GM12874 (cell line): ENCODE measurements around the gene TPM3.

ENCODE experiments used
- TF ChIP-seq, protein P1 (sequence below): IDR thresholded peaks from 2 replicates; pipeline ENCODE4 v1.5.1; 2011; ENCODE audit warnings: low read depth, mild to moderate bottlenecking, control low read depth, low read length, moderate library complexity; ENCODE audit not compliant: insufficient read depth

Gene TPM3

DNA sequence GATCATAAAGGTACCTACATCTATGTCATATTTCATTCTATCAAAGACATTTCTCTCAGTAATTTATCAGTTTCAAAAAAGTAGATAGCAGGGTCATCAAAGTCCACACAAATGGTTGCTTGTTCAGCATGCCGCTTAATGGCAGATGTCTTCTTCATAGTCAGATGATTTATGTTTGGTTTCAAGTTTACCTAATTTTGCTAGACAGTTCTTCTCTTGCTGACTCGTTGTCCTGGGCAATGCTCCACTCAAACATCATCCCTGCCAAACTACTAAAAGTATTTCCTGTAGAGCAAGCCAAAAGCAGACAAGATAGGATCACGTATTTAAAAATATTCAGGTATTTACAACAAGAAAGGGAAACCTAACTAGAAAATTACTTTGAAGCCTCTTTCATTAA lies 50.7 kb downstream of the TPM3 start:
- TF ChIP-seq, protein P1, sequence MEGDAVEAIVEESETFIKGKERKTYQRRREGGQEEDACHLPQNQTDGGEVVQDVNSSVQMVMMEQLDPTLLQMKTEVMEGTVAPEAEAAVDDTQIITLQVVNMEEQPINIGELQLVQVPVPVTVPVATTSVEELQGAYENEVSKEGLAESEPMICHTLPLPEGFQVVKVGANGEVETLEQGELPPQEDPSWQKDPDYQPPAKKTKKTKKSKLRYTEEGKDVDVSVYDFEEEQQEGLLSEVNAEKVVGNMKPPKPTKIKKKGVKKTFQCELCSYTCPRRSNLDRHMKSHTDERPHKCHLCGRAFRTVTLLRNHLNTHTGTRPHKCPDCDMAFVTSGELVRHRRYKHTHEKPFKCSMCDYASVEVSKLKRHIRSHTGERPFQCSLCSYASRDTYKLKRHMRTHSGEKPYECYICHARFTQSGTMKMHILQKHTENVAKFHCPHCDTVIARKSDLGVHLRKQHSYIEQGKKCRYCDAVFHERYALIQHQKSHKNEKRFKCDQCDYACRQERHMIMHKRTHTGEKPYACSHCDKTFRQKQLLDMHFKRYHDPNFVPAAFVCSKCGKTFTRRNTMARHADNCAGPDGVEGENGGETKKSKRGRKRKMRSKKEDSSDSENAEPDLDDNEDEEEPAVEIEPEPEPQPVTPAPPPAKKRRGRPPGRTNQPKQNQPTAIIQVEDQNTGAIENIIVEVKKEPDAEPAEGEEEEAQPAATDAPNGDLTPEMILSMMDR, result no peak

DNA sequence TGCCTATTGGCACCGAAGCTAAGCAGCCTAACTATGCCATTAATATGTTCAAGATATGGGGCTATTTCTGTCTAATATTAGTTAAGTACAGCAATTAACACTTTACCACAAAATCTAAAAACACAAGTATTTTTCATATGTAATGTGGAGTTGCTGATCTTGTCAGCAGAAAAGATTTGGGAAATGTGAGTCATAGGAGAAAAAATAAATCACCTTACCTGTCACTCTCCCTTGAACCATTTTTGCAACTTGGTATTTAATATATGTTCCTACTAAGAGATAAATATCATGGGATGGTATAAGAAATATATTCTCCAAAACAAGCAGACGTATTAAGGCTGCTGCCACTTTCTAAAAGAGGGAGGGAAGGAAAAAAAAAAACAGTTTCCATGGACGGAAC lies 54.0 kb downstream of the TPM3 start:
- TF ChIP-seq, protein P1, result no peak

DNA sequence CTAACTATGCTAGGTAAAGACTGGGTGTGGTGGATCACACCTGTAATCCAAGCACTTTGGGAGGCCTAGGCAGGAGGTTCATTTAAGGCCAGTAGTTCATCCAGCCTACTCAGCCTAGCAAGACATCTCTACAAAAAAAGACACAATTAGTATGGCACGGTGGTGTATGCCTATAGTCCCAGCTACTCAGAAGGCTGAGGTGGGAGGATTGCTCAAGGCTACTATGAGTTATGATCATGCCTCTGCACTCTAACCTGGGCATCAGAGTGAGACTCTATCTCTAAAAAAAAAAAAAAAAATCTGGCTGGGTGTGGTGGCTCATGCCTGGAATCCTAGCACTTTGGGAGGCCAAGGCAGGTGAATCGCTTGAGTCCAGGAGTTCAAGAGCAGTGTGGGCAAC lies 58.6 kb downstream of the TPM3 start:
- TF ChIP-seq, protein P1, result no peak

- TF ChIP-seq, protein P1, result no peak
These were observed 62.4 kb downstream of the TPM3 start for GRCh38 chr1:154129391-154129970.

DNA sequence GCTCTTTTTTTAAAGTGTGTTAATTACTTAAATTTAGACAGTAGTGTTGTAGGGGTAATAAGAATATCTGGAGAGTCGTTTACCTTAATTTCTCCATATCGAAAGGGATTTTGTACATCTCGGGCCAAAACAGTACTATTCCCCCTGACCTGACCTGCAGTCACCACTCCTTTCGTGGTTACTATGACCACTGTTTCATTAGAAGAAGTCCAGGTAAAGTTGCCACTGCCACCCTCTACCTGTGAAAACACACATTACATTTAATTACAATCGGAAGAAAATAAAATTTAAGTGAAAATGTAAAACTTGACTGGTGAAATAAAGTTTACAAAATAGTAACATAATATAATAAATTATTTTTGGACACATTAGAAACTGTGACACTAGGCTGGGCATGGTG lies 74.3 kb downstream of the TPM3 start:
- TF ChIP-seq, protein P1, result no peak

GRCh38 chr1:154115180-154115579 lies 76.7 kb downstream of the TPM3 start:
- TF ChIP-seq, protein P1, result no peak
